Spleen (tissue), 7 donors: ENCODE results near the gene IL31RA.

Experiments
- CTCF ChIP-seq, 11 experiments: fragments of 200-600 bp in 7 of 11; fragments of 450-650 bp in 4 of 11; sonication (generic) in 4 of 11; IDR thresholded peaks in 8 of 11; conservative IDR thresholded peaks in 3 of 11; 1 replicate in 7 of 11; 2 replicates in 4 of 11; pipeline versions ENCODE4 v1.4.0 to v1.8.0; 2016 to 2021; ENCODE audit warnings: antibody characterized with exemption in 11 of 11, inconsistent platforms in 4 of 11, mild to moderate bottlenecking in 1 of 11
- POLR2A ChIP-seq, 3 donors: fragments of 450-650 bp; IDR thresholded peaks; one replicate each; pipeline ENCODE4 v1.5.1; 2017; ENCODE audit warnings: antibody characterized with exemption in 3 of 3, mild to moderate bottlenecking in 1 of 3
- POLR2AphosphoS5 ChIP-seq, 3 donors: sonication (generic); formaldehyde crosslinking; IDR thresholded peaks; one replicate each; pipeline ENCODE4 v1.5.1; 2017; ENCODE audit warnings: antibody characterized with exemption in 3 of 3
- donor health status: DM: no; HTN: no; CAD: no; lungs with moderate emphysema.
- donor health status: DM: no; HTN: no; CAD: no.
- donor health status: DM: no; HTN: no; CAD: no.

DNA sequence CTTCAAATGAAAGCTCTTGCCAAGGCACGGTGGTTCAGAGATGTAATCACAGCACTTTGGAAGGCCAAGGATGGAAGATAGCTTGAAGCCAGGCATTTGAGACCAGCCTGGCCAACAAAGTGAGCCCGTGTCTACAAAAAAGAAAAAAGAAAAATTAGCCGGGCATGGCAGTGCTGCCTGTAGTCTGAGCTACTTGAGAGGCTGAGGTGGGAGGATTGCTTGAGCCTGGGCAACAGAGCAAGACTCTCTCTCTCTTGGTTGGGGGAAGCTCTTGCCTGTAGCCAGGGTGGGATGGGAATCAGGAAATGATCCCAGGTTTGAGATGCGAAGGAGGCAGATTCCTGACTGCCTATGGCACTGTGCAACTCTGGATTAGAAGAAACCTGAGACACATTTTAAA is 81.5 kb downstream of the IL31RA start:
- TF ChIP-seq CTCF (IDR thresholded peaks at IDR 0.05 in 8 of 11, conservative IDR thresholded peaks at IDR 0.05 in 3 of 11) (no peak), POLR2A (IDR thresholded peaks at IDR 0.05) (no peak), POLR2AphosphoS5 (IDR thresholded peaks at IDR 0.05) (no peak)
